ENCODE data around the gene PSMB11. TPM values are rescaled to one million over a fixed set of nuclear protein-coding genes. Genes with fewer than 3 reads are reported as not detected.

The PSMB11 gene
- total RNA-seq, 1 donor from 2014 or later = not detected

GRCh38 chr14:23066855-23067744 is 25.1 kb downstream of the PSMB11 start:
- TF ChIP-seq CTCF (IDR thresholded peaks at IDR 0.05; ENCODE audit: unreplicated experiment) = no peak
- H3K36me3 Mint-ChIP-seq (ENCODE audit: low read depth, unreplicated experiment) = peaks cover 59% of the 10 kb centered on the region
- no peak overlapping the region for H3K27ac Mint-ChIP-seq (ENCODE audit: unreplicated experiment)
- peaks cover 24% of the 10 kb centered on the region for H3K4me1 Mint-ChIP-seq (ENCODE audit: unreplicated experiment)
- DNase-seq (ENCODE audit: low spot score) = no peak
- H3K9me3 Mint-ChIP-seq (ENCODE audit: unreplicated experiment) = no peaks in the 10 kb centered on the region
- H3K27me3 Mint-ChIP-seq (ENCODE audit: unreplicated experiment) = peaks cover 8% of the 10 kb centered on the region
- peak overlapping the region; percentile 37 for H3K4me3 Mint-ChIP-seq (ENCODE audit: unreplicated experiment)

- peak overlapping the region; percentile 56 for H3K4me3 Mint-ChIP-seq (ENCODE audit: unreplicated experiment)
- H3K36me3 Mint-ChIP-seq (ENCODE audit: low read depth, unreplicated experiment) = peaks cover 54% of the 10 kb centered on the region
- DNase-seq (ENCODE audit: low spot score) = no peak
- H3K4me1 Mint-ChIP-seq (ENCODE audit: unreplicated experiment) = peaks cover 27% of the 10 kb centered on the region
- H3K27me3 Mint-ChIP-seq (ENCODE audit: unreplicated experiment) = peaks cover 8% of the 10 kb centered on the region
- no peak for TF ChIP-seq CTCF (IDR thresholded peaks at IDR 0.05; ENCODE audit: unreplicated experiment)
- no peak overlapping the region for H3K27ac Mint-ChIP-seq (ENCODE audit: unreplicated experiment)
- H3K9me3 Mint-ChIP-seq (ENCODE audit: unreplicated experiment) = no peaks in the 10 kb centered on the region
These were observed 26.1 kb downstream of the PSMB11 start for GRCh38 chr14:23067847-23068788.

- DNase-seq (ENCODE audit: low spot score) = peak; percentile 87
- peaks cover 27% of the 10 kb centered on the region for H3K4me1 Mint-ChIP-seq (ENCODE audit: unreplicated experiment)
- peaks cover 46% of the 10 kb centered on the region for H3K36me3 Mint-ChIP-seq (ENCODE audit: low read depth, unreplicated experiment)
- H3K27ac Mint-ChIP-seq (ENCODE audit: unreplicated experiment) = peak overlapping the region; percentile 28
- peaks cover 8% of the 10 kb centered on the region for H3K27me3 Mint-ChIP-seq (ENCODE audit: unreplicated experiment)
- H3K9me3 Mint-ChIP-seq (ENCODE audit: unreplicated experiment) = no peaks in the 10 kb centered on the region
- peak; percentile 87 for TF ChIP-seq CTCF (IDR thresholded peaks at IDR 0.05; ENCODE audit: unreplicated experiment)
- H3K4me3 Mint-ChIP-seq (ENCODE audit: unreplicated experiment) = peak overlapping the region; percentile 56
These were observed 26.9 kb downstream of the PSMB11 start for GRCh38 chr14:23068789-23069412.

GRCh38 chr14:23069413-23069806 is 27.4 kb downstream of the PSMB11 start:
- H3K27me3 Mint-ChIP-seq (ENCODE audit: unreplicated experiment) = peaks cover 8% of the 10 kb centered on the region
- no peak for DNase-seq (ENCODE audit: low spot score)
- peaks cover 27% of the 10 kb centered on the region for H3K4me1 Mint-ChIP-seq (ENCODE audit: unreplicated experiment)
- no peaks in the 10 kb centered on the region for H3K9me3 Mint-ChIP-seq (ENCODE audit: unreplicated experiment)
- H3K4me3 Mint-ChIP-seq (ENCODE audit: unreplicated experiment) = peak overlapping the region; percentile 18
- peak overlapping the region; percentile 28 for H3K27ac Mint-ChIP-seq (ENCODE audit: unreplicated experiment)
- peaks cover 41% of the 10 kb centered on the region for H3K36me3 Mint-ChIP-seq (ENCODE audit: low read depth, unreplicated experiment)
- no peak for TF ChIP-seq CTCF (IDR thresholded peaks at IDR 0.05; ENCODE audit: unreplicated experiment)

Data from endothelial cell (in vitro differentiated cells).